H1 (cell line): Measurements from ENCODE around the gene KRTAP1-3. TPM values are rescaled to one million over a fixed set of nuclear protein-coding genes. Genes with fewer than 3 reads are reported as not detected.

Experiments used
- CBX8 ChIP-seq: fragments of 300-800, 300-1000 bp; sonication (generic); IDR thresholded peaks from 2 replicates; pipeline ENCODE4 v1.7.1; 2016; ENCODE audit warnings: low read depth, low read length, borderline replicate concordance
- CTBP2 ChIP-seq: IDR thresholded peaks from 2 replicates; pipeline ENCODE4 v1.7.0; 2011; ENCODE audit warnings: borderline replicate concordance, mild to moderate bottlenecking, moderate library complexity, mixed read lengths, low read length; ENCODE audit not compliant: insufficient read depth, insufficient read length
- GTF2F1 ChIP-seq: IDR thresholded peaks from 2 replicates; pipeline ENCODE4 v1.6.1; 2012; ENCODE audit warnings: low read depth, low read length, improper control_type of control experiment, borderline replicate concordance
- HDAC2 ChIP-seq, 2 experiments: fragments of 300-600 bp in 1 of 2; sonication (generic) in 1 of 2; IDR thresholded peaks; 2 replicates each; pipeline ENCODE4 v1.6.1; 2011 to 2012; ENCODE audit warnings: low read depth in 2 of 2, low read length in 2 of 2, mild to moderate bottlenecking in 2 of 2, moderate library complexity in 2 of 2, borderline replicate concordance in 1 of 2, inconsistent platforms in 1 of 2
- SIN3A ChIP-seq, 2 experiments: IDR thresholded peaks in 1 of 2; conservative IDR thresholded peaks in 1 of 2; 2 replicates each; pipeline ENCODE4 v1.6.1; 2011 to 2012; ENCODE audit warnings: low read length in 2 of 2, improper control_type of control experiment in 1 of 2, low read depth in 1 of 2, mild to moderate bottlenecking in 1 of 2
- SIX5 ChIP-seq: IDR thresholded peaks from 2 replicates; pipeline ENCODE4 v1.6.1; 2011; ENCODE audit warnings: mild to moderate bottlenecking, low read depth, low read length
- TBP ChIP-seq: IDR thresholded peaks from 2 replicates; pipeline ENCODE4 v1.6.1; 2011; ENCODE audit warnings: low read depth, low read length, improper control_type of control experiment
- polyA plus RNA-seq, 7 experiments: library from polyadenylated mRNA; depleted of rRNA in 3 of 7; stranded (reverse) in 5 of 7; unstranded in 2 of 7; fragments of >200 nt in 5 of 7; fragments of 200-250 nt in 2 of 7; gene quantifications; 1 replicate in 5 of 7; 2 replicates in 1 of 7; 4 replicates in 1 of 7; pipeline versions ENCODE4 v1.2.1 to v1.2.3, GENCODE V29; 2011 to 2013; ENCODE audit warnings: missing spikeins in 2 of 7, mixed read lengths in 2 of 7
- total RNA-seq: library from RNA; stranded (reverse); fragmentation: NEBNext Ultra II Directional; extraction: Animal tissue kit (Norgen Biotek cat#: 25700); gene quantifications from 2 replicates; pipeline ENCODE4 v1.2.1, GENCODE V29; 2021
- TF ChIP-seq, protein P1 (sequence below): IDR thresholded peaks from 2 replicates; pipeline ENCODE4 v1.6.1; 2012; ENCODE audit warnings: inconsistent platforms
- TF ChIP-seq, protein P2 (sequence below): fragments of 300-600 bp; sonication (generic); IDR thresholded peaks from 2 replicates; pipeline ENCODE4 v1.7.1; 2012; ENCODE audit warnings: low read length, moderate library complexity, mild to moderate bottlenecking, inconsistent platforms; ENCODE audit not compliant: insufficient replicate concordance

The KRTAP1-3 gene
- total and polyA plus RNA-seq, 2 of the 8 experiments (the other 6 are each of a cell fraction or from before 2014, with no cell fraction given) = not detected

DNA sequence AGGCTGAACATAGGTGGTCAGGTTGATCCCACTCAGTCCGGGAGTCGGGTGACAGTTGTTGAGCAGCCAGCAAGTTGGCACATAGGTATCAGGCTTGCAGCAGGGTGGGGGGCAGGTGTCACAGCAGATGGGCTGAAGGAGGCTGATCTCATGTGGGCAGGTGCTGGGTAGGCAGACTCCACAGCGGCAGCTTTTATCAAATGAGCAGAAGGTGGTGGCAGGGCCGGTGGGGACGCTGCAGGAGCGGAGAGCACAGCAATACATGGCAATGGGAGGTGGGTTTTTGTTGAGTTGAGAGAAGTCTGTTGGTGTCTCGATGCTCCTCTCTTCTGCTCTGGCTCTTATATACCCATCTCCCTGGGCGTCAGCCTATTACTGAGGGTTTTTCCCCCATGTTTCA lies 25.9 kb downstream of the KRTAP1-3 start, which contains the start of gene KRTAP3-1 (continued):
- no peak for TF ChIP-seq HDAC2 (IDR thresholded peaks at IDR 0.05; ENCODE audit: borderline replicate concordance in 1 of 2, low read depth in 2 of 2, low read length in 2 of 2)
- TF ChIP-seq, protein P1, sequence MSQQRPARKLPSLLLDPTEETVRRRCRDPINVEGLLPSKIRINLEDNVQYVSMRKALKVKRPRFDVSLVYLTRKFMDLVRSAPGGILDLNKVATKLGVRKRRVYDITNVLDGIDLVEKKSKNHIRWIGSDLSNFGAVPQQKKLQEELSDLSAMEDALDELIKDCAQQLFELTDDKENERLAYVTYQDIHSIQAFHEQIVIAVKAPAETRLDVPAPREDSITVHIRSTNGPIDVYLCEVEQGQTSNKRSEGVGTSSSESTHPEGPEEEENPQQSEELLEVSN = no peak
- TF ChIP-seq, protein P2, sequence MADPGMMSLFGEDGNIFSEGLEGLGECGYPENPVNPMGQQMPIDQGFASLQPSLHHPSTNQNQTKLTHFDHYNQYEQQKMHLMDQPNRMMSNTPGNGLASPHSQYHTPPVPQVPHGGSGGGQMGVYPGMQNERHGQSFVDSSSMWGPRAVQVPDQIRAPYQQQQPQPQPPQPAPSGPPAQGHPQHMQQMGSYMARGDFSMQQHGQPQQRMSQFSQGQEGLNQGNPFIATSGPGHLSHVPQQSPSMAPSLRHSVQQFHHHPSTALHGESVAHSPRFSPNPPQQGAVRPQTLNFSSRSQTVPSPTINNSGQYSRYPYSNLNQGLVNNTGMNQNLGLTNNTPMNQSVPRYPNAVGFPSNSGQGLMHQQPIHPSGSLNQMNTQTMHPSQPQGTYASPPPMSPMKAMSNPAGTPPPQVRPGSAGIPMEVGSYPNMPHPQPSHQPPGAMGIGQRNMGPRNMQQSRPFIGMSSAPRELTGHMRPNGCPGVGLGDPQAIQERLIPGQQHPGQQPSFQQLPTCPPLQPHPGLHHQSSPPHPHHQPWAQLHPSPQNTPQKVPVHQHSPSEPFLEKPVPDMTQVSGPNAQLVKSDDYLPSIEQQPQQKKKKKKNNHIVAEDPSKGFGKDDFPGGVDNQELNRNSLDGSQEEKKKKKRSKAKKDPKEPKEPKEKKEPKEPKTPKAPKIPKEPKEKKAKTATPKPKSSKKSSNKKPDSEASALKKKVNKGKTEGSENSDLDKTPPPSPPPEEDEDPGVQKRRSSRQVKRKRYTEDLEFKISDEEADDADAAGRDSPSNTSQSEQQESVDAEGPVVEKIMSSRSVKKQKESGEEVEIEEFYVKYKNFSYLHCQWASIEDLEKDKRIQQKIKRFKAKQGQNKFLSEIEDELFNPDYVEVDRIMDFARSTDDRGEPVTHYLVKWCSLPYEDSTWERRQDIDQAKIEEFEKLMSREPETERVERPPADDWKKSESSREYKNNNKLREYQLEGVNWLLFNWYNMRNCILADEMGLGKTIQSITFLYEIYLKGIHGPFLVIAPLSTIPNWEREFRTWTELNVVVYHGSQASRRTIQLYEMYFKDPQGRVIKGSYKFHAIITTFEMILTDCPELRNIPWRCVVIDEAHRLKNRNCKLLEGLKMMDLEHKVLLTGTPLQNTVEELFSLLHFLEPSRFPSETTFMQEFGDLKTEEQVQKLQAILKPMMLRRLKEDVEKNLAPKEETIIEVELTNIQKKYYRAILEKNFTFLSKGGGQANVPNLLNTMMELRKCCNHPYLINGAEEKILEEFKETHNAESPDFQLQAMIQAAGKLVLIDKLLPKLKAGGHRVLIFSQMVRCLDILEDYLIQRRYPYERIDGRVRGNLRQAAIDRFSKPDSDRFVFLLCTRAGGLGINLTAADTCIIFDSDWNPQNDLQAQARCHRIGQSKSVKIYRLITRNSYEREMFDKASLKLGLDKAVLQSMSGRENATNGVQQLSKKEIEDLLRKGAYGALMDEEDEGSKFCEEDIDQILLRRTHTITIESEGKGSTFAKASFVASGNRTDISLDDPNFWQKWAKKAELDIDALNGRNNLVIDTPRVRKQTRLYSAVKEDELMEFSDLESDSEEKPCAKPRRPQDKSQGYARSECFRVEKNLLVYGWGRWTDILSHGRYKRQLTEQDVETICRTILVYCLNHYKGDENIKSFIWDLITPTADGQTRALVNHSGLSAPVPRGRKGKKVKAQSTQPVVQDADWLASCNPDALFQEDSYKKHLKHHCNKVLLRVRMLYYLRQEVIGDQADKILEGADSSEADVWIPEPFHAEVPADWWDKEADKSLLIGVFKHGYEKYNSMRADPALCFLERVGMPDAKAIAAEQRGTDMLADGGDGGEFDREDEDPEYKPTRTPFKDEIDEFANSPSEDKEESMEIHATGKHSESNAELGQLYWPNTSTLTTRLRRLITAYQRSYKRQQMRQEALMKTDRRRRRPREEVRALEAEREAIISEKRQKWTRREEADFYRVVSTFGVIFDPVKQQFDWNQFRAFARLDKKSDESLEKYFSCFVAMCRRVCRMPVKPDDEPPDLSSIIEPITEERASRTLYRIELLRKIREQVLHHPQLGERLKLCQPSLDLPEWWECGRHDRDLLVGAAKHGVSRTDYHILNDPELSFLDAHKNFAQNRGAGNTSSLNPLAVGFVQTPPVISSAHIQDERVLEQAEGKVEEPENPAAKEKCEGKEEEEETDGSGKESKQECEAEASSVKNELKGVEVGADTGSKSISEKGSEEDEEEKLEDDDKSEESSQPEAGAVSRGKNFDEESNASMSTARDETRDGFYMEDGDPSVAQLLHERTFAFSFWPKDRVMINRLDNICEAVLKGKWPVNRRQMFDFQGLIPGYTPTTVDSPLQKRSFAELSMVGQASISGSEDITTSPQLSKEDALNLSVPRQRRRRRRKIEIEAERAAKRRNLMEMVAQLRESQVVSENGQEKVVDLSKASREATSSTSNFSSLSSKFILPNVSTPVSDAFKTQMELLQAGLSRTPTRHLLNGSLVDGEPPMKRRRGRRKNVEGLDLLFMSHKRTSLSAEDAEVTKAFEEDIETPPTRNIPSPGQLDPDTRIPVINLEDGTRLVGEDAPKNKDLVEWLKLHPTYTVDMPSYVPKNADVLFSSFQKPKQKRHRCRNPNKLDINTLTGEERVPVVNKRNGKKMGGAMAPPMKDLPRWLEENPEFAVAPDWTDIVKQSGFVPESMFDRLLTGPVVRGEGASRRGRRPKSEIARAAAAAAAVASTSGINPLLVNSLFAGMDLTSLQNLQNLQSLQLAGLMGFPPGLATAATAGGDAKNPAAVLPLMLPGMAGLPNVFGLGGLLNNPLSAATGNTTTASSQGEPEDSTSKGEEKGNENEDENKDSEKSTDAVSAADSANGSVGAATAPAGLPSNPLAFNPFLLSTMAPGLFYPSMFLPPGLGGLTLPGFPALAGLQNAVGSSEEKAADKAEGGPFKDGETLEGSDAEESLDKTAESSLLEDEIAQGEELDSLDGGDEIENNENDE = no peak
- TF ChIP-seq GTF2F1 = no peak
- no peak for TF ChIP-seq SIX5
- TF ChIP-seq SIN3A (conservative IDR thresholded peaks at IDR 0.05 in 1 of 2, IDR thresholded peaks at IDR 0.05 in 1 of 2; ENCODE audit: low read depth in 1 of 2, low read length in 2 of 2) = no peak
- no peak for TF ChIP-seq CTBP2
- no peak for TF ChIP-seq CBX8
- TF ChIP-seq TBP = no peak
